GM12891 (cell line): Measurements from ENCODE around the gene MMRN1.
"Not testable (repeated sequence)": the region's sequence is repeated elsewhere in the genome, so short reads cannot be mapped to it uniquely, and the experiment has no call there.

ENCODE experiments used
- DNase-seq: peaks from one replicate; pipeline ENCODE4 v3.0.0; 2011; ENCODE audit warnings: low spot score; ENCODE audit not compliant: insufficient read length
- FAIRE-seq: peaks from 2 replicates; lab custom pipeline; 2011; peaks lifted over from hg19 to GRCh38; lab: Jason Lieb, UNC
- PAX5 ChIP-seq: IDR thresholded peaks from 2 replicates; pipeline ENCODE4 v1.6.1; 2011; ENCODE audit warnings: low read length, moderate library complexity, mild to moderate bottlenecking; ENCODE audit not compliant: insufficient read depth, severe bottlenecking
- POLR2A ChIP-seq: IDR thresholded peaks from 2 replicates; pipeline ENCODE4 v1.6.1; 2011; ENCODE audit warnings: low read depth, low read length, control low read depth
- POLR2AphosphoS5 ChIP-seq: IDR thresholded peaks from 2 replicates; pipeline ENCODE4 v1.6.1; 2011; ENCODE audit warnings: low read depth, low read length, control low read depth
- POU2F2 ChIP-seq: IDR thresholded peaks from 2 replicates; pipeline ENCODE4 v1.6.1; 2011; ENCODE audit warnings: low read depth, mild to moderate bottlenecking, control low read depth, low read length, moderate library complexity
- SPI1 ChIP-seq: IDR thresholded peaks from 2 replicates; pipeline ENCODE4 v1.6.1; 2011; ENCODE audit warnings: low read depth, low read length, control low read depth
- TAF1 ChIP-seq: IDR thresholded peaks from 2 replicates; pipeline ENCODE4 v1.6.1; 2011; ENCODE audit warnings: low read depth, low read length, control low read depth

Gene MMRN1

DNA sequence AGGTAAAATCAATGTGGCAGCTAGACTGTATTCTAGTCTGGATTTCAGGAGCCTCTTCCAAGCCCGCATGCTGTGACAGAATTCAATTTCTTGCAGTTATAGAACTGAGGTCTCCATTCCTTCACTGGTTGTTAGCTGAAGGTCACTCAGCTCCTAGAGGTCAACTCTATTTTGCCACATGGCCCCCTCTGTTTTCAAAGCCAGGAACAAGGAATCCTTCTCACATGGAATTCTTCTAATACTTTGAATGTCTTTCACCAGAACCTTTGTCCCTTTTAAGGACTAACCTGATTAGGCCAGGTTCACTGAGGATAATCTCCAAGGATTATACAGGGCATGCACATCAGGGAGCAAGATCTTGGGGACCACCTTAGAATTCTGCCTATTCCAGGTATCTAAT lies 23.4 kb upstream of the MMRN1 start:
- TF ChIP-seq POLR2AphosphoS5 = no peak
- TF ChIP-seq SPI1 = no peak
- TF ChIP-seq POLR2A = no peak
- TF ChIP-seq POU2F2 = no peak
- TF ChIP-seq TAF1 = no peak
- no peak for TF ChIP-seq PAX5
- FAIRE-seq (no peak), DNase-seq (no peak)

- DNase-seq (no peak), FAIRE-seq (no peak)
- no peak for TF ChIP-seq POU2F2
- TF ChIP-seq POLR2A = no peak
- TF ChIP-seq TAF1 = no peak
- TF ChIP-seq SPI1 = no peak
- no peak for TF ChIP-seq POLR2AphosphoS5
- no peak for TF ChIP-seq PAX5
Observed at GRCh38 chr4:89876548-89876947, 18.1 kb upstream of the MMRN1 start.

GRCh38 chr4:89878611-89879010 lies 16.0 kb upstream of the MMRN1 start:
- no peak for FAIRE-seq
- TF ChIP-seq POU2F2 = no peak
- DNase-seq = no peak

DNA sequence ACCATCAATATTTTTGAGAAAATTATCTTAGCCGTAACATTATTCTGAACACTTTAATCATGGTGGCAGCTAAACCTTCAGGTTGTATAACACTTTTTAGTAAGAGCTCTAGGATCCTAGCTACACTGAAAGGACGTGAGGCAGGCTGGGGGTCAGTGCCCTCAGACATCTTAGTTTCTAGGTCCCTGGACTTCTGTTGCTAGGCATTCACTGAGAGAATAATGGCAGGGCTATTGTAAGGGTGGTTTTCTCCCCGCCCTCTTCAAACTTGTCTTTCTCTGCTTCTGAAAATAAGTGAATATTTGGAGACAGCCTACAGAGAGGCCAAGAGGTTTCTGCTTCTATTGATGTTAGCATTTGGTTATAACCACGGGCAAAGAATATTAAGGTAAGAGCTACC lies 15.4 kb upstream of the MMRN1 start:
- DNase-seq (no peak), FAIRE-seq (no peak)
- TF ChIP-seq PAX5 (no peak), POLR2AphosphoS5 (no peak), TAF1 (no peak), POU2F2 (no peak), POLR2A (no peak), SPI1 (no peak)

DNA sequence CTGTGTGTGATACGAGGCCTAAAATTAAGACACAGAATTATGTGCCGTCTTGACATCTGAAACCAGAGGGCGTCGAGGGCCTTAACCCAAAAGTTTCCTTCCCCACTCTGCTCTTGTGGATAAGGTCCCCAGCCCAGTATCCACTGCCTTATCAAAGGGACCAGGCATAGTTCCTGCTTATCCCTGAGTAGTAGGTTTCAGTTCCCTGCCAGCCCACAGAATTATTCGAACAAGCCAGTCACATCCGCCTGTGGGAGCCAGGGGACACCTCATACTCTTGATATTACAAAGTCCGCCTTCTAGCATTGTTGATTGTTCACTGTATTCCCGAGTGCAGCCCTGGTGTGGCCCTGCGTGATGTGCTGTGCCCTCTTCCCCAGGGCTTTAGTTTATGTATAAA lies 5.4 kb upstream of the MMRN1 start:
- DNase-seq (no peak), FAIRE-seq (no peak)
- TF ChIP-seq POLR2A (no peak), POLR2AphosphoS5 (no peak), TAF1 (no peak), PAX5 (no peak), SPI1 (no peak), POU2F2 (no peak)

DNA sequence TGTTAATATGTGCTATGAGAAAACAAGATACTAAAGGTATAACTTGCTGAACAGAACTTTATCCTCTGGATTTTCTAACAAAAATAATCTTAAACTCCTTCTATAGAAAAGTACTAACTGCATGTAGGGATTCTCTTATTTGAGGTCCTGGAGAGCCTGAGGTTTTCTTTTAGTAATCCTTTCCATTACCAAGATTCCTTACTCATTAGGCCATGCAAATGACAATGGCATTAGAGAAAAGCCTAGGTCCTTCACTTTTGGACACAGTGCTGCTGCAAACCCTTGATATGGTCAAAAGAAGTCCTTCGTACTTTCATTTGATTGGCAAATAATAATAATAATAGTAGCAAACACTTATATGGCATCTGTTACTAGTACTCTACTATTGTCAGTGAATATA lies 3.2 kb downstream of the MMRN1 start:
- TF ChIP-seq POLR2A = no peak
- no peak for TF ChIP-seq POLR2AphosphoS5
- TF ChIP-seq SPI1 = no peak
- TF ChIP-seq TAF1 = no peak
- no peak for TF ChIP-seq POU2F2
- FAIRE-seq (no peak), DNase-seq (no peak)

- no peak for DNase-seq
- FAIRE-seq = peak; percentile 35
- no peak for TF ChIP-seq TAF1
- no peak for TF ChIP-seq SPI1
- no peak for TF ChIP-seq PAX5
- TF ChIP-seq POLR2A = no peak
- TF ChIP-seq POLR2AphosphoS5 = no peak
- TF ChIP-seq POU2F2 = no peak
Observed at GRCh38 chr4:89898304-89898716, 3.7 kb downstream of the MMRN1 start.

GRCh38 chr4:89899152-89899551 lies 4.5 kb downstream of the MMRN1 start:
- no peak for FAIRE-seq
- TF ChIP-seq POLR2AphosphoS5 (no peak), SPI1 (no peak), POU2F2 (no peak), POLR2A (no peak), PAX5 (no peak), TAF1 (no peak)
- DNase-seq = no peak

GRCh38 chr4:89899854-89900253 lies 5.2 kb downstream of the MMRN1 start:
- peak; percentile 28 for FAIRE-seq
- no peak for TF ChIP-seq PAX5
- no peak for TF ChIP-seq POLR2AphosphoS5
- TF ChIP-seq SPI1 = no peak
- no peak for TF ChIP-seq TAF1
- TF ChIP-seq POLR2A = no peak
- TF ChIP-seq POU2F2 = no peak

DNA sequence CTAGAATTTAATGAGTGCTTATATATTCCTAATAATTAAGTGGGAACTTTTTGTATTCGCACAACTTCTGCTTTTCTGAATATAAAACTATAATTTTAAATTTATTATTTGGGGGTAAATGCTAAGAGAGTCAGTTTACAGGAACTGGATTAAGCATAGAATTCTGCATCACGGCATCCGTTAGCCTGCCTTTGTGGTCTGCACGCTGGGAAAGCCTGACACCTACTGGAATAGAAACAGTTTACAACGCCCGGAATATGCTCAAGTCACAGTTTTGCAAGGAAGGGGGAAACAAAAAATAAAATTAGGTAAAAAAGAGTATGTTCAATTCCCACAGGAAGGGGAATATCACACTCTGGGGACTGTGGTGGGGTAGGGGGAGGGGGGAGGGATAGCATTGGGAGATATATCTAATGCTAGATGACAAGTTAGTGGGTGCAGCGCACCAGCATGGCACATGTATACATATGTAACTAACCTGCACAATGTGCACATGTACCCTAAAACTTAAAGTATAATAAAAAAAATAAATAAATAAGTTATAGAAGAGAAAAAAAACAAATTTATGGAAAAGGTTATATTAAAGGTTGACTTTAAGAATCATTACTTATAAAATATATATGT lies 7.3 kb downstream of the MMRN1 start:
- peak; percentile 77 for FAIRE-seq
- not testable (repeated sequence) for DNase-seq
- TF ChIP-seq SPI1 = 0 out of 2 replicates have a peak, but pooled peaks have one; percentile 10

More at GRCh38 chr4:89899854-89900253, 5.2 kb downstream of the MMRN1 start:
- DNase-seq = no peak

DNA sequence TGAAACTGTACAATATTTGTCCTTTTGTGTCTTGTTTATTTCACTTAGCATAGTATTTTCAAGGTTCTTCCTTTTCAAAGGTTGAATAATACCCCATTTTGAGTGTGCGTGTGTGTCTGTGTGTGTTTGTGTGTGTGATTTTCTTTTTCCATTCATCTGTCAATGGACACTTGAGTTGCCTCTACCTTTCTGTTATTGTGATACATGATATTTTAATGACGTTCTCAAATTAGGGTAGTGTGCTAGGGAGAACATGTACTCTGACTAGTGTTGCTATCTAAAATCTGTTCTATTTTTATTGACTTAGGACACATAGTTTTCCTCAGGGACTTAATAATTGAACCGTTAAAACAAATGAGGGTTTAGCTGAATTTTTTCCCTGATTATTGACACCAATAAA lies 9.9 kb downstream of the MMRN1 start:
- TF ChIP-seq POLR2AphosphoS5 = no peak
- TF ChIP-seq PAX5 = no peak
- no peak for TF ChIP-seq POU2F2
- TF ChIP-seq POLR2A = no peak
- TF ChIP-seq SPI1 = no peak
- no peak for TF ChIP-seq TAF1
- DNase-seq (no peak), FAIRE-seq (no peak)
